ENCODE measurements around the gene HEXIM2.

Gene HEXIM2

DNA sequence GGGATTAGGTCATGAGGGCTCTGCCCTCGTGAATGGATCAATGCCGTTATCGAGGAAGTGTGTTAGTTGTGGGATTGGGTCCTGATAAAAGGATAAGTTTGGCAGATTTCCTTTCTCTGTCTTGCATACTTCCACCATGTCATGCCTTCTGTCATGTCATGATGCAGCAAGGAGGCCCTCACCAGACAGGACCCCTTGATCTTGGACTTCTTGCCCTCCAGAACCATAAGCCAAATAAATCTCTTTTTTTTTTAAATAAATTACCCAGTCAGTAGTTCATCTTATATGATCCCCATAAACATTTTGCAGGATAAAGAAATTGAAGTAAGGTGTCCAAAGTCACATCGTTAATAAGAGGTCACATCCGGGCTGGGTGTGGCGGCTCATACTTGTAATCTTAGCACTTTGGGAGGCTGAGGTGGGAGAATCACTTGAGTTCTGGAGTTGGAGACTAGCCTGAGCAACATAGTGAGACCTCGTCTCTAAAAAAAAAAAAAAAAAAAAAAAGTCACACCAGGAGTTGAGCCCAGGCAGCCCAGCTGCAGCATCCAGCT, 25.2 kb downstream of the HEXIM2 start:
- Histone ChIP-seq H3K27ac (replicated peaks) (no peak overlapping the region), H3K4me3 (replicated peaks; ENCODE audit: insufficient read depth, low read length) (no peak overlapping the region), H3K27me3 (ENCODE audit: insufficient read depth, poor library complexity, severe bottlenecking) (no peaks in the 10 kb centered on the region)
- TF ChIP-seq GABPA (IDR thresholded peaks at IDR 0.05; ENCODE audit: low read depth) (no peak), POLR2AphosphoS5 (IDR thresholded peaks at IDR 0.05; ENCODE audit: low read depth) (no peak), SPI1 (IDR thresholded peaks at IDR 0.05; ENCODE audit: borderline replicate concordance, low read depth) (no peak)
- TF ChIP-seq, protein P1, sequence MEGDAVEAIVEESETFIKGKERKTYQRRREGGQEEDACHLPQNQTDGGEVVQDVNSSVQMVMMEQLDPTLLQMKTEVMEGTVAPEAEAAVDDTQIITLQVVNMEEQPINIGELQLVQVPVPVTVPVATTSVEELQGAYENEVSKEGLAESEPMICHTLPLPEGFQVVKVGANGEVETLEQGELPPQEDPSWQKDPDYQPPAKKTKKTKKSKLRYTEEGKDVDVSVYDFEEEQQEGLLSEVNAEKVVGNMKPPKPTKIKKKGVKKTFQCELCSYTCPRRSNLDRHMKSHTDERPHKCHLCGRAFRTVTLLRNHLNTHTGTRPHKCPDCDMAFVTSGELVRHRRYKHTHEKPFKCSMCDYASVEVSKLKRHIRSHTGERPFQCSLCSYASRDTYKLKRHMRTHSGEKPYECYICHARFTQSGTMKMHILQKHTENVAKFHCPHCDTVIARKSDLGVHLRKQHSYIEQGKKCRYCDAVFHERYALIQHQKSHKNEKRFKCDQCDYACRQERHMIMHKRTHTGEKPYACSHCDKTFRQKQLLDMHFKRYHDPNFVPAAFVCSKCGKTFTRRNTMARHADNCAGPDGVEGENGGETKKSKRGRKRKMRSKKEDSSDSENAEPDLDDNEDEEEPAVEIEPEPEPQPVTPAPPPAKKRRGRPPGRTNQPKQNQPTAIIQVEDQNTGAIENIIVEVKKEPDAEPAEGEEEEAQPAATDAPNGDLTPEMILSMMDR (IDR thresholded peaks at IDR 0.05; ENCODE audit: insufficient read depth, low read length), result no peak
- TF ChIP-seq, protein P2, sequence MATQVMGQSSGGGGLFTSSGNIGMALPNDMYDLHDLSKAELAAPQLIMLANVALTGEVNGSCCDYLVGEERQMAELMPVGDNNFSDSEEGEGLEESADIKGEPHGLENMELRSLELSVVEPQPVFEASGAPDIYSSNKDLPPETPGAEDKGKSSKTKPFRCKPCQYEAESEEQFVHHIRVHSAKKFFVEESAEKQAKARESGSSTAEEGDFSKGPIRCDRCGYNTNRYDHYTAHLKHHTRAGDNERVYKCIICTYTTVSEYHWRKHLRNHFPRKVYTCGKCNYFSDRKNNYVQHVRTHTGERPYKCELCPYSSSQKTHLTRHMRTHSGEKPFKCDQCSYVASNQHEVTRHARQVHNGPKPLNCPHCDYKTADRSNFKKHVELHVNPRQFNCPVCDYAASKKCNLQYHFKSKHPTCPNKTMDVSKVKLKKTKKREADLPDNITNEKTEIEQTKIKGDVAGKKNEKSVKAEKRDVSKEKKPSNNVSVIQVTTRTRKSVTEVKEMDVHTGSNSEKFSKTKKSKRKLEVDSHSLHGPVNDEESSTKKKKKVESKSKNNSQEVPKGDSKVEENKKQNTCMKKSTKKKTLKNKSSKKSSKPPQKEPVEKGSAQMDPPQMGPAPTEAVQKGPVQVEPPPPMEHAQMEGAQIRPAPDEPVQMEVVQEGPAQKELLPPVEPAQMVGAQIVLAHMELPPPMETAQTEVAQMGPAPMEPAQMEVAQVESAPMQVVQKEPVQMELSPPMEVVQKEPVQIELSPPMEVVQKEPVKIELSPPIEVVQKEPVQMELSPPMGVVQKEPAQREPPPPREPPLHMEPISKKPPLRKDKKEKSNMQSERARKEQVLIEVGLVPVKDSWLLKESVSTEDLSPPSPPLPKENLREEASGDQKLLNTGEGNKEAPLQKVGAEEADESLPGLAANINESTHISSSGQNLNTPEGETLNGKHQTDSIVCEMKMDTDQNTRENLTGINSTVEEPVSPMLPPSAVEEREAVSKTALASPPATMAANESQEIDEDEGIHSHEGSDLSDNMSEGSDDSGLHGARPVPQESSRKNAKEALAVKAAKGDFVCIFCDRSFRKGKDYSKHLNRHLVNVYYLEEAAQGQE (IDR thresholded peaks at IDR 0.05; ENCODE audit: insufficient replicate concordance, low read depth), result no peak
- no peak for DNase-seq (ENCODE audit: low read depth in 1 of 2, low spot score in 1 of 2)

- Histone ChIP-seq H3K4me3 (replicated peaks; ENCODE audit: insufficient read depth, low read length) (no peak overlapping the region), H3K27ac (replicated peaks) (no peak overlapping the region), H3K27me3 (ENCODE audit: insufficient read depth, poor library complexity, severe bottlenecking) (no peaks in the 10 kb centered on the region)
- no peak for DNase-seq (ENCODE audit: low read depth in 1 of 2, low spot score in 1 of 2)
- no peak for TF ChIP-seq GABPA (IDR thresholded peaks at IDR 0.05; ENCODE audit: low read depth)
- TF ChIP-seq, protein P1 (IDR thresholded peaks at IDR 0.05; ENCODE audit: insufficient read depth, low read length), result no peak
- TF ChIP-seq POLR2AphosphoS5 (IDR thresholded peaks at IDR 0.05; ENCODE audit: low read depth), result no peak
- TF ChIP-seq, protein P2 (IDR thresholded peaks at IDR 0.05; ENCODE audit: insufficient replicate concordance, low read depth), result no peak
Observed at GRCh38 chr17:45189009-45189408, 27.3 kb downstream of the HEXIM2 start.

- no peak for TF ChIP-seq SPI1 (IDR thresholded peaks at IDR 0.05; ENCODE audit: borderline replicate concordance, low read depth)
- no peak for TF ChIP-seq GABPA (IDR thresholded peaks at IDR 0.05; ENCODE audit: low read depth)
- TF ChIP-seq POLR2AphosphoS5 (IDR thresholded peaks at IDR 0.05; ENCODE audit: low read depth), result no peak
- TF ChIP-seq, protein P2 (IDR thresholded peaks at IDR 0.05; ENCODE audit: insufficient replicate concordance, low read depth), result no peak
- H3K4me3 ChIP-seq (replicated peaks; ENCODE audit: insufficient read depth, low read length), result no peak overlapping the region
- H3K27me3 ChIP-seq (ENCODE audit: insufficient read depth, poor library complexity, severe bottlenecking), result no peaks in the 10 kb centered on the region
- no peak for DNase-seq (ENCODE audit: low read depth in 1 of 2, low spot score in 1 of 2)
- no peak overlapping the region for H3K27ac ChIP-seq (replicated peaks)
Observed at GRCh38 chr17:45190503-45191255, 29.0 kb downstream of the HEXIM2 start.
